ENCODE measurements around the gene CTU1. TPM values are rescaled to one million over a fixed set of nuclear protein-coding genes. Genes with fewer than 3 reads are reported as not detected.

Gene CTU1
- total RNA-seq, 1 donor from 2014 or later: 8.3 TPM

DNA sequence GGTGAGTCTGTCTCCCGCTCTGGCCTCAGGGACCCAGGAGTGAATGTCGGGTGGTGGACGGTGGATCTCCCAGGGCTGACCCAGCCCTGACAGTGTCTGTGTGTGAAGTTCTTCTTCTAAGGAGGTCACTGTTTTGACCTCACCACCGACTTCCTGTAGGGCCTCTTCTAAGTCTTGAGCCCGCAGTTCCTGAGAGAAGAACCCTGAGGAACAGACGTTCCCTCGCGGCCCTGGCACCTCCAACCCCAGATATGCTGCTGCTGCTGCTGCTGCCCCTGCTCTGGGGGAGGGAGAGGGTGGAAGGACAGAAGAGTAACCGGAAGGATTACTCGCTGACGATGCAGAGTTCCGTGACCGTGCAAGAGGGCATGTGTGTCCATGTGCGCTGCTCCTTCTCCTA lies 33.9 kb upstream of the CTU1 start, which contains the start of gene SIGLEC7:
SIGLEC7 (plus strand) TSS at position 183 of the 400 bp plus-strand sequence; CDS start at position 252, 69 bp downstream.
- Histone ChIP-seq H3K9me3 (no peaks in the 10 kb centered on the region), H3K27me3 (ENCODE audit: low read depth) (no peaks in the 10 kb centered on the region), H3K36me3 (no peaks in the 10 kb centered on the region), H3K4me3 (peak within 1 kb of the TSS; percentile 14), H3K27ac (peak within 1 kb of the TSS; percentile 67), H3K4me1 (peaks cover 30% of the 10 kb centered on the region)
- intact Hi-C loops (cut with DNase I): no loop called here
- TF ChIP-seq, protein P1, sequence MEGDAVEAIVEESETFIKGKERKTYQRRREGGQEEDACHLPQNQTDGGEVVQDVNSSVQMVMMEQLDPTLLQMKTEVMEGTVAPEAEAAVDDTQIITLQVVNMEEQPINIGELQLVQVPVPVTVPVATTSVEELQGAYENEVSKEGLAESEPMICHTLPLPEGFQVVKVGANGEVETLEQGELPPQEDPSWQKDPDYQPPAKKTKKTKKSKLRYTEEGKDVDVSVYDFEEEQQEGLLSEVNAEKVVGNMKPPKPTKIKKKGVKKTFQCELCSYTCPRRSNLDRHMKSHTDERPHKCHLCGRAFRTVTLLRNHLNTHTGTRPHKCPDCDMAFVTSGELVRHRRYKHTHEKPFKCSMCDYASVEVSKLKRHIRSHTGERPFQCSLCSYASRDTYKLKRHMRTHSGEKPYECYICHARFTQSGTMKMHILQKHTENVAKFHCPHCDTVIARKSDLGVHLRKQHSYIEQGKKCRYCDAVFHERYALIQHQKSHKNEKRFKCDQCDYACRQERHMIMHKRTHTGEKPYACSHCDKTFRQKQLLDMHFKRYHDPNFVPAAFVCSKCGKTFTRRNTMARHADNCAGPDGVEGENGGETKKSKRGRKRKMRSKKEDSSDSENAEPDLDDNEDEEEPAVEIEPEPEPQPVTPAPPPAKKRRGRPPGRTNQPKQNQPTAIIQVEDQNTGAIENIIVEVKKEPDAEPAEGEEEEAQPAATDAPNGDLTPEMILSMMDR (IDR thresholded peaks at IDR 0.05): no peak
- peak; percentile 12 to 23 for ATAC-seq
- no peak for DNase-seq

DNA sequence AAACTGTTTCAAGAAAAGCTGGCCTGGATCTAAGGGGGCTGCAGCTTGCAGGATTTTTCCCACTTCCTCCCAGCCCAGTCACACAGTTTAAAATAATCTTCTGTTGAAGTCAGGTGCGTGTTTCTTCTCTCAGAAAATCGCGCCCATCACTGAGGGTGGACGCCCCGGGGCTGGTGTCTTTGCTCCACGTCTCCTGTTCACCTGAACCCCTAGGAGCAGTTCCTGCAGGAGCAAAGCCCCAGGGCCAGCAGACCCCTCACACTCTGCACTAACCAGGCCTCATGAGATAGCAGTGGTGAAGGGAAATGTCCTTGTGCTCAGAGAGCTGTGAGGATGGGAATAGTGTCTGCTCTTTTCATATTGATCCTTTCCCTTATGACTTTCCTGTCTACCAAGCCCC lies 33.0 kb upstream of the CTU1 start:
- no peak overlapping the region for H3K4me3 ChIP-seq
- H3K36me3 ChIP-seq: no peaks in the 10 kb centered on the region
- no peaks in the 10 kb centered on the region for H3K9me3 ChIP-seq
- peaks cover 30% of the 10 kb centered on the region for H3K4me1 ChIP-seq
- intact Hi-C loops (cut with DNase I): no loop called here
- H3K27me3 ChIP-seq (ENCODE audit: low read depth): no peaks in the 10 kb centered on the region
- ATAC-seq: no peak
- no peak overlapping the region for H3K27ac ChIP-seq
- DNase-seq: no peak
- TF ChIP-seq, protein P1 (IDR thresholded peaks at IDR 0.05): no peak

DNA sequence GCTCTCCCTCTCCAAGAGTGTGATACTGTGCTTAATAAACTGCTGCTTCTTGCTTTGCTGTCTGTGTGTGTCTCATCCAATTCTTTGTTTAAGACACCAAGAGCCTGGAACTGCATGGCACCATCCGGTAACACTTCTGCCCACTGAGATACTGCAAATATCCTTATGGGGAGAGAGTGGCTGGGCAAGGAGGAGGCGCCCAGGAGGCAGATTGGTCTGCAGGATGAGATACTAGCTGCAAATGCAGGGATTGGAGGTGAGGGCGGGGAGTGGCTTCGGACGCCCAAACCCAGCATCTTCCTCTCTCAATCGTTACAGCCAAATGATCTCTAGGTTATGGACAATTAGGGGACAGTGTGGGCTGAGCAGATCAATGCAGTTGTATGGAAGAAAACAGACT lies 32.2 kb upstream of the CTU1 start:
- DNase-seq (no peak), ATAC-seq (no peak)
- Histone ChIP-seq H3K27me3 (ENCODE audit: low read depth) (no peaks in the 10 kb centered on the region), H3K27ac (no peak overlapping the region), H3K9me3 (no peaks in the 10 kb centered on the region), H3K36me3 (no peaks in the 10 kb centered on the region), H3K4me3 (no peak overlapping the region), H3K4me1 (peaks cover 30% of the 10 kb centered on the region)
- TF ChIP-seq, protein P1 (IDR thresholded peaks at IDR 0.05): no peak
- intact Hi-C loops (cut with DNase I): no loop called here

- peaks cover 30% of the 10 kb centered on the region for H3K4me1 ChIP-seq
Observed at GRCh38 chr19:51139299-51140014, 31.2 kb upstream of the CTU1 start.

DNA sequence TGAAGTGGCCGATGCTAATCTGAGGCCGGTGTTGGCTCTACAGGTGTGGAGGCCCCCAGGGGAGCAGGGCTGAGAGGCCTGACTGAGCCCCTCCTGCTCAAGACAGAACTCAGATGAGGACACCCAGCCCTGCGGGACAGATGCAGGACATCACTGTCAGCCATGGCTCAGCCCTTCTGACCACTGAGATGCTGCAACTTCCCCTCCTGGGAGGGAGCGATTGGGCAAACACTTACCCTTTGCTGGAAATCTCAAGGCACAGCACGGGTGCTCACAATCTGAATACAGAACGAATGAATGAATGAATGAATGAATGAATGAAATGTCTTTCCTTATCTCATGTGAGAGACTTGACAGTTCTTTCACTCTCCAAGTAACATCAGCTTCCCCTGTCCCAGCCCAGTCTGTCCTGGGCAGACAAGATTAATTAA lies 30.4 kb upstream of the CTU1 start:
- H3K9me3 ChIP-seq: no peaks in the 10 kb centered on the region
- no peak overlapping the region for H3K4me3 ChIP-seq
- peak; percentile 81 for DNase-seq
- intact Hi-C loops (cut with DNase I): no loop called here
- peak; percentile 79 to 82 for ATAC-seq
- H3K36me3 ChIP-seq: no peaks in the 10 kb centered on the region
- TF ChIP-seq, protein P1 (IDR thresholded peaks at IDR 0.05): no peak
- H3K27me3 ChIP-seq (ENCODE audit: low read depth): no peaks in the 10 kb centered on the region
- peak overlapping the region; percentile 78 for H3K27ac ChIP-seq
- H3K4me1 ChIP-seq: peaks cover 30% of the 10 kb centered on the region

More at GRCh38 chr19:51139299-51140014, 31.2 kb upstream of the CTU1 start:
- Histone ChIP-seq H3K4me3 (no peak overlapping the region), H3K27me3 (ENCODE audit: low read depth) (no peaks in the 10 kb centered on the region), H3K36me3 (no peaks in the 10 kb centered on the region), H3K27ac (peak overlapping the region; percentile 78), H3K9me3 (no peaks in the 10 kb centered on the region)
- ATAC-seq: peak; percentile 55 to 71
- TF ChIP-seq, protein P1 (IDR thresholded peaks at IDR 0.05): no peak
- no peak for DNase-seq
- intact Hi-C loops (cut with DNase I): no loop called here
